ENCODE data around the gene AATK. TPM values are rescaled to one million over a fixed set of nuclear protein-coding genes. Genes with fewer than 3 reads are reported as not detected.

The AATK gene
- total RNA-seq, 2 donors from 2014 or later = 3.3 to 4.3 TPM

GRCh38 chr17:81096741-81097133, 69.3 kb downstream of the AATK start:
- Histone ChIP-seq H3K36me3 (ENCODE audit: control insufficient read depth, insufficient read depth, low read length) (peaks cover 4% of the 10 kb centered on the region), H3K9ac (ENCODE audit: extremely low read depth, low read length, poor library complexity, severe bottlenecking) (no peak overlapping the region), H3K4me1 (ENCODE audit: control insufficient read depth, insufficient read depth, low read length) (peaks cover 10% of the 10 kb centered on the region), H3K27ac (ENCODE audit: low read depth, low read length) (no peak overlapping the region), H3K9me3 (ENCODE audit: control insufficient read depth, low read length) (no peaks in the 10 kb centered on the region), H3K27me3 (ENCODE audit: control insufficient read depth, insufficient read depth, low read length, poor library complexity, severe bottlenecking) (no peaks in the 10 kb centered on the region), H3K4me3 (ENCODE audit: low read length) (no peak overlapping the region)
- H3K27me3 Mint-ChIP-seq (ENCODE audit: insufficient read depth) = no peaks in the 10 kb centered on the region
- WGBS, 2 experiments (ENCODE audit: insufficient coverage in 1 of 2, insufficient read length in 1 of 2) = 87% methylated on average over 6 to 7 of the region's 7 CpGs
- no peak for DNase-seq
- H3K4me3 Mint-ChIP-seq = no peak overlapping the region
- no peak for TF ChIP-seq CTCF (conservative IDR thresholded peaks at IDR 0.05)
- no peaks in the 10 kb centered on the region for H3K36me3 Mint-ChIP-seq (ENCODE audit: low read depth)
- peaks cover 15% of the 10 kb centered on the region for H3K4me1 Mint-ChIP-seq
- H3K27ac Mint-ChIP-seq = no peak overlapping the region
- H3K9me3 Mint-ChIP-seq = no peaks in the 10 kb centered on the region

GRCh38 chr17:81095383-81095762, 70.6 kb downstream of the AATK start:
- Histone ChIP-seq H3K9ac (ENCODE audit: extremely low read depth, low read length, poor library complexity, severe bottlenecking) (peak overlapping the region; percentile 30), H3K27ac (ENCODE audit: low read depth, low read length) (peak overlapping the region; percentile 99), H3K27me3 (ENCODE audit: control insufficient read depth, insufficient read depth, low read length, poor library complexity, severe bottlenecking) (no peaks in the 10 kb centered on the region), H3K36me3 (ENCODE audit: control insufficient read depth, insufficient read depth, low read length) (no peaks in the 10 kb centered on the region), H3K4me1 (ENCODE audit: control insufficient read depth, insufficient read depth, low read length) (peaks cover 10% of the 10 kb centered on the region), H3K4me3 (ENCODE audit: low read length) (no peak overlapping the region), H3K9me3 (ENCODE audit: control insufficient read depth, low read length) (no peaks in the 10 kb centered on the region)
- 72 to 76% methylated on average over 10 to 13 of the region's 13 CpGs for WGBS, 2 experiments (ENCODE audit: insufficient coverage in 1 of 2, insufficient read length in 1 of 2)
- no peak overlapping the region for H3K4me3 Mint-ChIP-seq
- no peaks in the 10 kb centered on the region for H3K36me3 Mint-ChIP-seq (ENCODE audit: low read depth)
- TF ChIP-seq CTCF (conservative IDR thresholded peaks at IDR 0.05) = no peak
- H3K4me1 Mint-ChIP-seq = peaks cover 15% of the 10 kb centered on the region
- no peaks in the 10 kb centered on the region for H3K27me3 Mint-ChIP-seq (ENCODE audit: insufficient read depth)
- H3K9me3 Mint-ChIP-seq = no peaks in the 10 kb centered on the region
- no peak for DNase-seq
- peak overlapping the region; percentile 92 for H3K27ac Mint-ChIP-seq

GRCh38 chr17:81094509-81095382, 71.3 kb downstream of the AATK start:
- peak overlapping the region; percentile 92 for H3K27ac Mint-ChIP-seq

More at GRCh38 chr17:81094509-81095382, 71.3 kb downstream of the AATK start:
- Mint-ChIP-seq H3K27me3 (ENCODE audit: insufficient read depth) (no peaks in the 10 kb centered on the region), H3K9me3 (no peaks in the 10 kb centered on the region), H3K36me3 (ENCODE audit: low read depth) (no peaks in the 10 kb centered on the region), H3K4me1 (peaks cover 15% of the 10 kb centered on the region), H3K4me3 (no peak overlapping the region)
- no peaks in the 10 kb centered on the region for H3K9me3 ChIP-seq (ENCODE audit: control insufficient read depth, low read length)
- H3K4me3 ChIP-seq (ENCODE audit: low read length) = no peak overlapping the region
- peaks cover 10% of the 10 kb centered on the region for H3K4me1 ChIP-seq (ENCODE audit: control insufficient read depth, insufficient read depth, low read length)
- H3K27ac ChIP-seq (ENCODE audit: low read depth, low read length) = peak overlapping the region; percentile 99
- peak; percentile 97 for DNase-seq
- TF ChIP-seq CTCF (conservative IDR thresholded peaks at IDR 0.05) = peak; percentile 25
- H3K36me3 ChIP-seq (ENCODE audit: control insufficient read depth, insufficient read depth, low read length) = no peaks in the 10 kb centered on the region
- no peaks in the 10 kb centered on the region for H3K27me3 ChIP-seq (ENCODE audit: control insufficient read depth, insufficient read depth, low read length, poor library complexity, severe bottlenecking)
- 36 to 52% methylated on average over 14 to 33 of the region's 33 CpGs for WGBS, 2 experiments (ENCODE audit: insufficient coverage in 1 of 2, insufficient read length in 1 of 2)
- peak overlapping the region; percentile 30 for H3K9ac ChIP-seq (ENCODE audit: extremely low read depth, low read length, poor library complexity, severe bottlenecking)
